Effector CD4-positive, alpha-beta T cell (primary cell): ENCODE measurements around the gene TOM1L1.

Source experiments
- DNase-seq: peaks from one replicate; pipeline ENCODE4 v3.0.0-alpha.2; 2020

Gene TOM1L1

GRCh38 chr17:55002458-55002857 lies 101.8 kb downstream of the TOM1L1 start:
- DNase-seq: no peak

GRCh38 chr17:55004484-55004883 lies 103.8 kb downstream of the TOM1L1 start:
- no peak for DNase-seq

GRCh38 chr17:55005520-55005919 lies 104.9 kb downstream of the TOM1L1 start:
- DNase-seq: no peak
